Ishikawa (cell line): ENCODE measurements around the gene C6orf15.

Experiments
- CEBPB ChIP-seq: IDR thresholded peaks from 2 replicates; pipeline ENCODE4 v1.6.1; 2012
- CREB1 ChIP-seq: IDR thresholded peaks from 2 replicates; pipeline ENCODE4 v1.6.1; 2012; ENCODE audit warnings: low read depth
- EP300 ChIP-seq: IDR thresholded peaks from 2 replicates; pipeline ENCODE4 v1.6.1; 2012; ENCODE audit warnings: borderline replicate concordance
- RAD21 ChIP-seq: IDR thresholded peaks from 2 replicates; pipeline ENCODE4 v1.6.1; 2012; ENCODE audit warnings: low read depth
- TAF1 ChIP-seq: IDR thresholded peaks from 2 replicates; pipeline ENCODE4 v1.6.1; 2012; ENCODE audit warnings: low read depth, mild to moderate bottlenecking
- TEAD4 ChIP-seq: IDR thresholded peaks from 2 replicates; pipeline ENCODE4 v1.6.1; 2012
- YY1 ChIP-seq: IDR thresholded peaks from 2 replicates; pipeline ENCODE4 v1.6.1; 2012; ENCODE audit warnings: low read depth
- TF ChIP-seq, protein P1 (sequence below): IDR thresholded peaks from 2 replicates; pipeline ENCODE4 v1.6.1; 2012
- TF ChIP-seq, protein P2 (sequence below): IDR thresholded peaks from 2 replicates; pipeline ENCODE4 v1.6.1; 2012; ENCODE audit warnings: low read depth, mild to moderate bottlenecking

DNA sequence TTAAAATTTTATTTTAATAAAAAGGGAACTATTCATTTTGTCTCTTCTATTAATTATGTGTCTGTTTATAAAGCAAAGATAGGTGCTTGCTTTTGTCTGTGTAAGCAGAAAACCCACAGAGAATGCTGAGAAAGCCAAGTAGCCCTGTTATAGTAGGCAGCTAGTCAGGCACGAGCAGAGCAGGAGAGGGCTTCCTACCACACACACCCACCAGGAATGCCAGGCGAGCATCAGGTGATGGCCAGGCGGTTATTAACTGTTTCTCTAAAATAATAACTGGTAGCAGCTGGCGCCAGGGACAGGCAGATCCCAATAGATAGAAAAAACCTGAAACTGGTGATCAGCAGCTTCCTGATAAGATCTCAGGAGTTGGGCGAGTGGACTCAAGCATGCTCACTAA is 15.7 kb downstream of the C6orf15 start:
- TF ChIP-seq EP300, result no peak
- no peak for TF ChIP-seq TAF1
- no peak for TF ChIP-seq CEBPB
- TF ChIP-seq, protein P1, sequence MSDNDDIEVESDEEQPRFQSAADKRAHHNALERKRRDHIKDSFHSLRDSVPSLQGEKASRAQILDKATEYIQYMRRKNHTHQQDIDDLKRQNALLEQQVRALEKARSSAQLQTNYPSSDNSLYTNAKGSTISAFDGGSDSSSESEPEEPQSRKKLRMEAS, result no peak
- no peak for TF ChIP-seq CREB1
- TF ChIP-seq RAD21, result no peak
- TF ChIP-seq TEAD4, result no peak
- no peak for TF ChIP-seq YY1
- TF ChIP-seq, protein P2, sequence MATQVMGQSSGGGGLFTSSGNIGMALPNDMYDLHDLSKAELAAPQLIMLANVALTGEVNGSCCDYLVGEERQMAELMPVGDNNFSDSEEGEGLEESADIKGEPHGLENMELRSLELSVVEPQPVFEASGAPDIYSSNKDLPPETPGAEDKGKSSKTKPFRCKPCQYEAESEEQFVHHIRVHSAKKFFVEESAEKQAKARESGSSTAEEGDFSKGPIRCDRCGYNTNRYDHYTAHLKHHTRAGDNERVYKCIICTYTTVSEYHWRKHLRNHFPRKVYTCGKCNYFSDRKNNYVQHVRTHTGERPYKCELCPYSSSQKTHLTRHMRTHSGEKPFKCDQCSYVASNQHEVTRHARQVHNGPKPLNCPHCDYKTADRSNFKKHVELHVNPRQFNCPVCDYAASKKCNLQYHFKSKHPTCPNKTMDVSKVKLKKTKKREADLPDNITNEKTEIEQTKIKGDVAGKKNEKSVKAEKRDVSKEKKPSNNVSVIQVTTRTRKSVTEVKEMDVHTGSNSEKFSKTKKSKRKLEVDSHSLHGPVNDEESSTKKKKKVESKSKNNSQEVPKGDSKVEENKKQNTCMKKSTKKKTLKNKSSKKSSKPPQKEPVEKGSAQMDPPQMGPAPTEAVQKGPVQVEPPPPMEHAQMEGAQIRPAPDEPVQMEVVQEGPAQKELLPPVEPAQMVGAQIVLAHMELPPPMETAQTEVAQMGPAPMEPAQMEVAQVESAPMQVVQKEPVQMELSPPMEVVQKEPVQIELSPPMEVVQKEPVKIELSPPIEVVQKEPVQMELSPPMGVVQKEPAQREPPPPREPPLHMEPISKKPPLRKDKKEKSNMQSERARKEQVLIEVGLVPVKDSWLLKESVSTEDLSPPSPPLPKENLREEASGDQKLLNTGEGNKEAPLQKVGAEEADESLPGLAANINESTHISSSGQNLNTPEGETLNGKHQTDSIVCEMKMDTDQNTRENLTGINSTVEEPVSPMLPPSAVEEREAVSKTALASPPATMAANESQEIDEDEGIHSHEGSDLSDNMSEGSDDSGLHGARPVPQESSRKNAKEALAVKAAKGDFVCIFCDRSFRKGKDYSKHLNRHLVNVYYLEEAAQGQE, result no peak
